GM18858 (cell line): Measurements from ENCODE around the gene MTM1.

Source experiments
- ATAC-seq: cut with Tn5 transposase; IDR thresholded peaks from one replicate; pipeline ENCODE4 v1.9.1; 2021; ENCODE audit not compliant: unreplicated experiment

MTM1 gene

DNA sequence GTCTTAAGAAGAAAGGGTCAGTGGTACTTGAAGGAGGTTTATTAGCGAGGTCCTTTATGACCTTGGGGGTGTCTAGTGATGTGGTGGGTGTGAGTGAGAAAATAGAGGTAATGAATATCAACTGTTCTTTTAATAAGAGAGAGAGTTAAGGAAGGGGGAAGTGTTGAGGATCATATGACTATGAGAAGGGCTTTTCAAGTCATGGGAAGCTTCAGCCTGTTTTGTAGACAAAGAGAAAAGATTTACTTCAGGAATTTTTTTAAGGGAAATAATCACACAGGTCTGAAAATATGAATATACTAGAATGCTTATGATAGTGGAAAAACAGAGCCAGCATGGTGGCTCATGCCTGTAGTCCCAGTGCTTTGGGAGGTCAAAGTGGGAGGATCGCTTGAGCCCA is 83.5 kb downstream of the MTM1 start:
- no peak for ATAC-seq

DNA sequence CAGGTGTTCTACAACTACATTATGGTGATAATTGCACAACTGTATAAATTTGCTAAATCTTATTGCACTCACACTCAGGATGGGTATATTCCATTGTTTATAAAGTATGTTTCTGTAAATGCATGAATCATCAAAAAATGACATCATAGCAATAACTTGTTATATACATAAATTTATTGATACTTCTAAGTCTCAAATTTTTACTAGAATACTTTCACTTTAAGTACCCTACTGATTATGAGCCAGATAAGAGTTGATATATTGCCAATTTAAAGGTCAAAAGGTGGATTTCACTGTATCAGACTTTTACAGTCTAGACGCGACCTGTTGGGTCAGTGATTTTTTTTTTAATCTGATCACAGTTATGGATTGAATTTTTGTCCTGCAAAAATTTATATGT is 87.4 kb downstream of the MTM1 start:
- no peak for ATAC-seq

DNA sequence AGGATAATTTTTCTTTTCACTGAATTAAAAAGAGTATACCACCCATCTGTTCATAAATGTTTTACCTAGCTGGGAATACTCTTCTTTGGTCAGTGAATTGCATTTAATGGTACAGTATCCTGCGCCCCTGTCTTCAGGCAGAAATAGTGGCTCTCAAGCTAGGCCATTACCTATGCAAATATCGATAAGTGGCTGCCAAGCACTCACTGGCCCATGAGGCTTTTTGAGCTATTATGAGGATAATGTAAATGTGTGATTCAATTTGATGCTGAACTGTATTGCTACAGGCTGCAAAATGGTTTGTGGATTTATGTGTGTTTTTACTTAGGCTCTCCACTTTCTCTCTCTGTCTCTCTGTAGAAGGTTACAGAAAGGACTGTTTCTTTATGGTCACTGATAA is 94.7 kb downstream of the MTM1 start:
- ATAC-seq: no peak

DNA sequence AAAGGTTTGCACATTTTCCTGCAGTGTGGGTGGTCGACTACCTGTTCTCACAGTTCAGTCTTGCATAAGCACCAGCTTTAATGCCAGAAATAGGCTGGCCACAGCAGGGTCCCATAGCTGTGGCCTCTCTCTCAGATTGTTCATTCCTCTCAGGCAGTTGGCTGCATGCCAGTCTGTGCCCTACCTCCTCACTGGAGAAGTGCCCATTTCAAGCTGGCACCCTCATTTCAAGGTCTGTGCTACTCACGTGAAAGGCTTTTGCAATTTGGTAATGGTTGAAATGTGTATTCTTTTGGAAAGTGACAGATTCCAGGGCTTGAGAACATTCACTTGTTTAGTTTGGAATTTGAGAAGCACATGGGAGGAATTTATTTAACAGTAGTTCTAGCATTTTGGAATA is 95.9 kb downstream of the MTM1 start:
- no peak for ATAC-seq

DNA sequence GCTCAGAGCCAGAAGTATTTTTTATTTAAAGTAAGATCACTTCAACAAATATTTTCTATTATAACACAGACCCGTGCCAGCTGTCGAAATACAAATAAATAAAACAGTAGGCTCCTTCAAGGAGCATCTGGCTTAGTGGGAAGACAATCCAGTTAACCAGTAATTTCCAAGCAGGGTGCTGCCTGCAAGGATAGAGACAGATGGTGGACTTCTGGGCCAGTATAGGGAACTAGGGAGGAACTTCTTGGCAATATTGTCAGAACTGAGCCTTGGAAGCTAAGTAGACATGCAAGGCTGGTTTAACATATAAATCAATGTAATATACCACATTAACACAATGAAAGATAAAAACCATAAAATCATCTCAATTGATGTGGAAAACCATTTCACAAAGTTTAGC is 107.8 kb downstream of the MTM1 start:
- ATAC-seq: no peak

DNA sequence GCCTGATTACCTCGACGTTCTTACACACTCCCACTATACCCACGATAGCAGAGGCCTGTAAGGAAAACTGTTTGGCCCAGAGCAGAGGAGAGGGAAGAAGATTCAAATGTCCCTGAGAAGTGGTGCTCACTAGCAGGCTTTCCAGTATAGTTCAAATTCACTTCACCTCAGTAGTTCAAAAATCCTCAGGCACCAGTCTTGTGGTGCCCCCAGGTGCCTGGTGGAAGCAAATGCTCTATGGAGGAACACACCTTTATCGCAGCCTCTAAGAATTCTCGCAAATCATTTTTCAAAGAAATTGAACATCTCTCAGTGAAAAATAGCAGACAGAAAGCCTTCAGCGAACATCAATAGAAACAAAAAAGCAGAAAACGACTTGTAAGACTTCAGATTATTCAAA is 112.6 kb downstream of the MTM1 start:
- no peak for ATAC-seq

DNA sequence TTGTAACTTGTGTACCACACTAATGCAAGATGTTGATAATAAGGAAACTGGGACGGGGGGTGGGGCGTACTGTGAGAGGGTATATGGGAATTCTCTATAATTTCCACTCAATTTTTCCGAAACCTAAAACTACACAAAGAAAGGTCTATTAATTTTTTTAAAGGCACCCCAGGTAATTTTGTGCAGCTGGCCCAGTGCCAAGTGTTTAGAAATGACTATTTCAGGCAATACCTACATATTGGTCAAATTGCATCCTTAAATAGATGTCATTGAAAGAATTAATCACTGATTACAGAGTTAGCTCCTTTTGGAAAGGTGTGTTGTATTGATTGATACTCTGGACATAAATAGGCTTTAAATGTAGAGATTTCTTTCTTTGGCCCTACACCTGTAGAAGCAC is 114.7 kb downstream of the MTM1 start:
- ATAC-seq: no peak

DNA sequence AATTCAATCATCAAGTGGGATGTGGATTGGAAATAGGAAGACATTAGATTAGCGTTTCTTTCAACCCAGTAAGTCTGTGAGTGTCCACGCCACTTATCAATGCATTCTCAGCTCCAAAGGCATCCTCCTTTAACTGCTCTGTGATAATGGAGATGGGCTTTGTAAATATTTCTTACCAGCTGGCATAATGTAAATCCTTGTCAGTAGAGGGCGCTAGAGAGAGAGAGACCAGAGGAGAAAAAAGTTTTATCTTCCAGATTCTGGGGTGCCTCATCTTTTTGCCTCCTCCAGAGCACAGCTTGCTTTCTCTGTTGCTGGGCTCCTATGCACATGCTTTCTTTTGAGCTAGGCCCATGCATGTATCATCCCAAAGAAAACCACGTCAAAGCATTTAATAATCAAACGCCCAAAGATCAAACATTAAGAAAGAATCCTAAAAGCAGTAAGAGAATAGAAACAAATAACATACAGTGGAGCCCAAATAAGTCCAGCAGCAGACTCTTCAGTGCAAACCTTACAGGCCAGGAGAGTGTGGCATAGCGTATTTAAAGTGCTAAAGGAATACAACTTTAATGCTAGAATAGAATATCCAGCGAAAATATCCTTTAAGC is 115.2 kb downstream of the MTM1 start:
- no peak for ATAC-seq

DNA sequence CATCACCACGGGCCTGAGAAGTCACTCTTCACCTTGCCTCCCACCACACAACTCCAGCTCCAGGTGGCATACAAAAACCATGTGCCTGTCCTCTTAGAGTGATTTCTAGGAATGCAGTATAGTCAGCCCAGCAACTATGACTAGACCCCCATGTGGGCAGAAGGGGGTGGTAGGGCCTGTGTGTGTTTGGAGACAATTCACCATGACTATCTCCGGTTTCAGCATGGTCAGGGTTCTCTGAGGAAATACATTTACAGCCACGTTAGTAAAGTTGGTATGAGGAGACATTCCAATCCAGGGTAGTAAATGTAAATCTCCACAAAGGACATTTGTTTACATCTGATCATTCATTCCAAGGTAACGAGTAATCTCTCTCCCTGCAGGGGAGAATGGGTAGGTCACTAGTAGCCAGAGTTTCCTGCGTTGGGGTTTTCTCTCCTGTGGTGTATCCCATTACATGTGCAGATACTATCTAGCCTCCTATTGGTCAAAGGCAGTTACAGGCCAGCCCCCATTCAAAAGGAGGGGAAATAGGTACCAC is 120.6 kb downstream of the MTM1 start:
- ATAC-seq: no peak

DNA sequence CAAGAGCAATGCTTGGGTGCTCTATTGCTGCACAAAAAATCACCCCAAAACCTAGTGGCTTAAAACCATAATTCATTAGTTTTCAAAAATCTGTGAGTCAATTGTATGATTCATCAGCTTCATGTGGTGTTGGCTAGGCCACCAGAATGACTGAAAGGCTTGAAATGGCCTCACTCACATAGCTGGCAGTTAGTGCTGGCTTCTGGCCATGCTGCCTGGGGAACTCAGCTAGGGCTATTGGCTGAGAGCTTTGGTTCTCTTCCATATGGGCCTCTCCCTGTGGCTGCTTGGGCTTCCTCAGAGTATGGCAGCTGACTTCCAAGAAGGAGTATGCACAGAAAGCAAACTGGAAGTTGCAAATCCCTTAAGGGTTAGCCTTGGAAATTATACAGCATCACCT is 121.7 kb downstream of the MTM1 start:
- no peak for ATAC-seq

DNA sequence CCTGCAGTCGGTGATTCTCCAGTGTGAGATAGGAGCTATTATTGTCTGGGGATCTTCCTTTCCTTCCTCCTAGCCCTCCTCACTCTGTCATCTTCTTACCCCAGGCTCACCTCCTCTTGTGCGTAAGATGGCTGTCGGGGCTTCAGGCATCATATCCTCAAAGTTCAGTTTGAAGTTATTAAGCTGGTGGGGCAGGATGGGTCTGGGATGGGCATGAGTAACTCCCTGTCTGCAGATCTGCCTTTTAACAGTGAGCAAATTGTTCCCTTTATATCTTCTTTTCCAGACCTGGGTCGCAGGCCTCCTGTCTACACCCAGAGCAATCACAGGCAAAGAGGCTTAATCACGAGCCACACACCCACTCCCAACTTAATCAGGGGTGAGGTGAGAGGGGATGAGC is 123.9 kb downstream of the MTM1 start:
- ATAC-seq: no peak

DNA sequence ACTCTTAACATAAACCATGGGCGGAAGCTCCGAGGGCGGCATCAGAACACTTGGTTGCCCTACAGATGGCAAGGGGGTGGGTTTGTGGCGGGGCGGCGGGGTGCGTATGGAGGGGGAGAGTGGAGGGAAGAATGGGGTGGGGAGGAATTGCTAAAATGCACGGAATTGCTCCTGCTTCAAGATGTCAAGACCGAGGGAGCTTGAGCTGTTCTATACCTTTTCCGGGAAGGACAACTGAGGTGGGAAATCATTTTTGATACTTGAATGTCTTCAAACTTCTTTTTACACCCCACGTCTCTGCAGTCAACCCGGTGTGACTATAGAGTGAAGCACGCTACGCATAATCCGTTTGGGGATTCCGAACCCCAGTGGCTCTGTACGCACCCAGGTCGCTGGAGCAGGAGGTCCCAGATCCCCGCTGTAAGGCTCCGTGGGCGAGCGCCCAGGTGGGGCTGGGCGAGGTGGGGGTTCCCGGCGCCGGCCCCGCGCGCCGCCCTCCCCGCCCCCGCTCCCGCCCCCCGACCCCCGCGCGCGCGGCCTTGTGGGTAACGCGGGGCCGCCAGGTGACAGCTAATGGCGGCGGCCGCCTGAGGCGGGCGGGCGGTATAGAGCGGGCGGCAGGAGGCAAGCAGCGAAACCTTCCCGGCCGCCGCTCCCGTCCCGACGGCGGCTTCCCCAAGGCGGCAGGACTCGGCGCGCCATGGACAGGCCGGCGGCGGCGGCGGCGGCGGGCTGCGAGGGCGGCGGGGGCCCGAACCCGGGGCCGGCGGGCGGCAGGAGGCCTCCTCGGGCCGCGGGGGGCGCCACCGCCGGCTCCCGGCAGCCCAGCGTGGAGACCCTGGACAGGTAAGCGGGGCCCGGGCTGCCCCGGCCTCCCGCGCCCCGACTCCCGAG is 124.7 kb downstream of the MTM1 start, which contains the start of gene MTMR1:
TSS of gene MTMR1 (plus strand) at position 566 of the 894 bp plus-strand sequence. CDS start at position 701, 135 bp downstream.
- ATAC-seq: peak; percentile 21

DNA sequence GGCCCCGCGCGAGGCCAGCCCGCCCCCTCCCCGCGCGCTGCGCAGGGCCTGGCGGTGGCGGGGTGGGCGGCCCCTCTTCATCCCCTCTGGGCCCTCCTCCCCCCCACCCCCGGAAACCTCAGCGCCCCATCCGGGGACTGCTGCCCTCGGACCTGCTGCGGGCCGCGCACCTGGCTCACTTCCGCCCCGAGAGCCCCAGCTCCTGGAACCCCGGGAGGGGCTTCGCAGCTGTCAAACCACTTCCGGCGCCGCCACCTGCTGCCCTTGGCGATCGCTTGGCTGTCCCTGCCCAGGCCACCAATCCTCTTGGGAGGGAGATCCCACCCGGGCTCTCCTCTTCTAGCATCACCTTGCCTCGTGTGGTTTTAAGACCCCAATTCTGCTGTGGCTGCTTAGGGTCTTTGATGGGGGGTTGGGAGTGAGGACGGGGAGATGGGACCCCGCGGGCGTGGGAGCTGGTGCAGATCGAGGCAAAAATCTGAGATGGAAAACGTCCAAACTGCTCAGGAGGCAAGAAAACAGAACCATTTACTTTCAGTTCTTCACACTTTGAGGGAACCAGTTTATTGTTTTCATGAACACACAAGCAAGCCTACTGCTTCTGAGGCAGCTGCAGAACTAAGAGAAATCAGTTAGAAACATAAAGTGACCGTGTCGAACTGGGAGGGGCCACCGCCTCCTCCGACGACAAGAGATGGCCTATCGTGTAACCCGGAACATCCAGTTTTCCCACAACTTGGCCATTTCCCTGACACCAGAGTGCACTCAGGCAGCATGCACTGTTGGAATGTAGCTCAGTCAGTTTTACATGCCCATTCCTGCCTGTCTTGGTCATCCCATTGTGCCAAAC is 125.5 kb downstream of the MTM1 start:
- peak; percentile 50 for ATAC-seq

DNA sequence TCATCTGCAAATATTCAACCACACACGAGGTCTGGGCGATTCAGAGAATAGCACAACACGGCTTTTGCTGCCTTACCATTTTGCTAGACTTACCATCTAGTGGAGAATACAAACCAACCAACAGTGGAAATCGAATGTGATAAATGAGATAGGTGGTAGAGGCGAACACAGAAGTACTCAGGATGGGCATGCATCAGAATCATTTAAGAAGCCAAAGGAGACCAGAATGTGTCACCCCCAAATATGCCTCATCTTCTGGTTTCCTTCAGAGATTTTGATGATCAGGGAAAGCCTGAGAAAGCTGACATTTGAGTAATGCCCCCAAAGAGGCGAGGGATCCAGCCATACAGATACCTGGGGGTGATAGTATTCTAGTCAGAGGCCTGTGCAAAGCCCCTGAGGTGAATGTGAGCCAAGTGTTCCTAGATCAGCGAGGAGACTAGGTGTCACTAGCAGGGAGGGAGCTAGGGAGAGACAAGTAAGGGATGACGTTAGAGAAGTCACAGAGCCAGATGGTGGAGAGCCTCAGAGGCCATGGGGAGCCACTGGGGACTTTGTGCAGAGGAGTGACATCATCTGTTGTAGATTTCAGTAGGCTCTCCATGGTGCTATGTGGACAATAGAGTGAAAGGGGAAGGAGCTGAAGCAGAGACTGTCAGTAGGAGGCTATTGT is 126.5 kb downstream of the MTM1 start:
- ATAC-seq: no peak

DNA sequence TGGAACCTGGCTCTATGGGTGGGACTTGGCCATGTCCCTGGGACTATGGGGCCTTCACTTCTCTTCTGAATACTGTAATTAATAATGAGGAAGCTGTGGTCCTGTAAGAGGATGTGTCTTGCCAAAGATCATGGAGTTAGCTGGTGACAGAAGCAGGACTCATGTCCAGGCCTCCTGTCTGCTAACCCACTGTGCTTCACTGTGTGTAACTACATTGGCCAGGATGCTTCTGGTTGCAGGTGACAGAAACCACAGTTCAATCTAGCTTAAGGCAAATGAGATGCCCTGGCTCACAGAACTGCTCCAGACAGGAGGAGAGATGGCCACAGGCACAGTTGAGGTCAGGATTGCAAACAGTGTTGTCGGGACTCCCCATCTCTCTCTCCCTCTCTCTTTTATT is 127.9 kb downstream of the MTM1 start:
- no peak for ATAC-seq

DNA sequence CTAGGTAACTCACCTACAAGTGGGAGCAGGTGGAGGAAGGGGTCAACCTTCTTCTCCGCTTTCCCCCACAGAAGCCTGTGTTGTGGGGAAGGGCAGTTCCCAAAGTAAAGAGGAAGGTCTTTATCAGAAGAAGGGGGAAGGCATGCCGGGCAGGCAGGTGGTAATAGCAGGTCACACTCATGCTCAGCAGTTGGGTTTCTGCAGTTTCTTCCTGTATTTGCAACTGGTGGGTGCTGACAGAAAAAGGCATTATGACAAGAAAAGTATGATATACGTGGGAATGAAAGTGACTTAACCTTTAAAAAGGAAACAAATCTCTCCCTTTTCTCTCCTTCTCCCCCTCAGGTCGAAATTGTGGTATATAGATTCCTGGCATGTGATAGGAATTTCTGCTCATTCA is 128.4 kb downstream of the MTM1 start:
- ATAC-seq: no peak

DNA sequence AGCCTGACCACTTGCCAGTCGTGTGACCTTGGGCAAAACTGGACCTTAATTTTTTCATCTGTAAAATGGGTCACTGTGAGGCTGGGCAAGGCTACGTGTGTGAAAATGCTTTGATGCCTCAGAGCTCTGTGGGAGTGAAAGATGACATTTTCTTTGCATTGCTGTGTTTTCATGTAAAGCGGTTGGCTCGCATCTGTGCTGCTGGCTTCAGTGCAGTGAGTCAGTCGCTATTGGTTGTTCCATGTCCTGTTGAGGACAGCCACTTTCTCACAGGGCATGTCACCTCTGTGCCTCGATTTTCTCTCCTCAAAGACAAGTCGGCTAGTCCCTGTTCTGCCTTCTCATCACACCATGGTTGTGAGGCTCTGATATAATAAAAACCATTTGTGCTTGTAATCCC is 129.2 kb downstream of the MTM1 start:
- ATAC-seq: no peak

DNA sequence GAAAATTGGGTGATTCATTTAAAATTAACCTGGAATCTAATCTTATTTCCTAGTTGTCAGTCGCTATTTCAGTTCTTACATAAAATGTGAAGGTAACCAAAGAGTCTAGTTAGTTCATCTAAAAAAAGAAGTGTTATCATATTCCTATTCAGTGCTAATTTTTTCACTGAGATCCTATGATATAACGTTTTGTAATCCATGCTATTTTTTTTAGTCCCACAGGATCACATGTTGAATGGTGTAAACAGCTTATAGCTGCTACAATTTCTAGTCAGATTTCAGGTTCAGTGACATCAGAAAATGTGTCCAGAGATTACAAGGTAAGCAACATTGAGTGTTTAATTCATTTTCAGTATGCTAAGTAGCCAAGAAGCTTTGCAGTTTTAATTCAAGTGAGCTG is 130.6 kb downstream of the MTM1 start:
- no peak for ATAC-seq

DNA sequence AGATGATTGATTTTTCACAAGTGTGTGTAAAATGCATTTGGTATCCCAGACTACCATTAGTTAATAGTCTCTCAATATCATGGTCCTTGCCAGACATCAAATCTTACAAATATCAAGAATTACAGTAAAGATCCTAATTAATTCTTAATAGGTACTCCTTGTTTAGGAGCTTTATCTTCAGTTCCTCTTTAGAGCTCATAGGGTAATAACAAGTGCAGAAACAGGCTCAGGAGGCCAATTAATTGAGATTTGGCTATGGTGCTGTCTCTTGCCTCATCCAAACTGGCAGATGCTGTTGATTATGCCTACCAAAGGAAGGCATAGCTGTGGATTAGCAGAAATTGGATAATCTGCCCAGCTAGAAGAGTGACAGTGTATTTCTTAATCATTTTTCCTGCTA is 131.7 kb downstream of the MTM1 start:
- ATAC-seq: no peak

DNA sequence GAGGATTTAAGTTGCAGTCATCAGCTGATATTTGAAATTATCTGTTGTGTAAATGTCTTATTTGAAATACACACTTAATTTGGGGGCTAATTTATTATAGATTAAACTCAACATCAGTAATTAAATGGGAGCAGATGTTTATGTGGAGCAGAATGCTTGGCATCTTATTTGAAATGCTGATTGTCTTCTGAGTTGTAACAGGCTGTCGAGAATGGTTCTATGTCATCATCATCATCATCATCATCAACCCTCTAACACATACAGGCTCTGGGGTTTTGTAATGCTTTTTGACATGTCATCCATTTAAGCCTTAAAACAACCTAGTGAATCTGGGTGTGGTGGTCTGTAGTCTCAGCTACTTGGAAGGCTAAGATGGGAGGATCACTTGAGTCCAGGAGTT is 133.0 kb downstream of the MTM1 start:
- ATAC-seq: no peak
